Activated CD8-positive, alpha-beta memory T cell treated with anti-CD3 and anti-CD28 coated beads for 36 hours (primary cell): ENCODE measurements around the gene SORT1. TPM values are rescaled to one million over a fixed set of nuclear protein-coding genes. Genes with fewer than 3 reads are reported as not detected.

Experiments
- CTCF ChIA-PET: fragments of 350-600 bp; sonication (Branson Sonifier 250); formaldehyde crosslinking; loops from one replicate; lab custom pipeline; 2021; ENCODE audit warnings: antibody characterized with exemption; lab: Charles Lee
- POLR2A ChIA-PET: fragments of 350-600 bp; sonication (Branson Sonifier 250); formaldehyde crosslinking; loops from one replicate; lab custom pipeline; 2021; ENCODE audit warnings: antibody characterized with exemption; lab: Charles Lee
- total RNA-seq, 2 experiments: library from RNA; stranded (reverse); gene quantifications; one replicate each; pipeline ENCODE4 v1.2.3, GENCODE V29; 2021

SORT1 gene
- total RNA-seq, 2 experiments from 2014 or later = 2.7 to 3.1 TPM

DNA sequence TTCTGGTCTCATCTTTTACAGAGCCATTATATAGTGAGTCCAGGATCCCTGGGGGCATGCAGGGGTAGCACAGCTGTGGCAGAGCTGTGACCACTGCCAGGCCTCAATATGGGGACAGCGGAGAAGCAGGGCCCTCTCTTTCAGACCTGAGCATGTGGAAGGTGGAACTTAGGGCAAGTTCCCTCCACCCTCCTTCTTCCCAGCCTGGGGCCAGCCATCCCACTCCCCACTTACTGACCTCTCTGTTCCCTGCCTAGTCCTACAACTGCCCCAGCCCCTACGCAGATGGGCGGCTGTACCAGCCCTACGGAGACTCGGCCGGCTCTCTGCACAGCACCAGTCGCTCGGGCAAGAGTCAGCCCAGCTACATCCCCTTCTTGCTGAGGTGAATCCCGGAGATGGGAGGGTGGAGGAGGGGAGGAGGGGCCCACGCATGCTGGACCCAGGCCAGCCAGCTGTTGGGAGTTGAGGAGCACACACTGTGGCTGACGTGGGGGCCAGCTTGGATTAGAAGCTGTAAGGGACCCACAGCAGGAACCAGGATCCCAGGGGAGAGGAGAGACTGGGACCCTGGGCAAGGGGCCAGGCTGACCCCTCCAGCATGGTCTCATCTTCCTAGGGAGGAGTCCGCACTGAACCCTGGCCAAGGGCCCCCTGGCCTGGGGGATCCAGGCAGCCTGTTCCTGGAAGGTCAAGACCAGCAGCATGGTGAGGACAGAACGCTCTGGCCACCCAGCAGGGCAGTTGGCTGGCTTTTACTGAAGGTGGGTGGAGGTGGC lies 125.5 kb downstream of the SORT1 start:
- ChIA-PET CTCF (no interaction called here), POLR2A (no interaction called here)

DNA sequence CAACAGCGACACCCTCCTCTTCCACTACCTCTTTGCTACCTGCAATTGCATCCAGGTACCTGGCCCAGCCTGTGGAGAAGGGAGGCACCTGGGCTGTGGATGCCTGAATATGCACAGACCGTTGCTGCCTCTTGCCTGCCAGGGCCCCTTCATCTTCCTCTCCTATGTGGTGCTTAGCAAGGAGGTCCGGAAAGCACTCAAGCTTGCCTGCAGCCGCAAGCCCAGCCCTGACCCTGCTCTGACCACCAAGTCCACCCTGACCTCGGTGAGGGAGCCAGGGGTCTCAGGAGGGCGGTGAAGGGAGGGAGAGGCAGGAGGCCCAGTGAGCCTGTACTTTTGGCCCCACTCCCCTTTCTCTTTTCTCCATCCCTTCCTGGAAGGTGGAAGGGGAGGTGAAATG lies 126.3 kb downstream of the SORT1 start:
- ChIA-PET CTCF (no interaction called here), POLR2A (no interaction called here)

DNA sequence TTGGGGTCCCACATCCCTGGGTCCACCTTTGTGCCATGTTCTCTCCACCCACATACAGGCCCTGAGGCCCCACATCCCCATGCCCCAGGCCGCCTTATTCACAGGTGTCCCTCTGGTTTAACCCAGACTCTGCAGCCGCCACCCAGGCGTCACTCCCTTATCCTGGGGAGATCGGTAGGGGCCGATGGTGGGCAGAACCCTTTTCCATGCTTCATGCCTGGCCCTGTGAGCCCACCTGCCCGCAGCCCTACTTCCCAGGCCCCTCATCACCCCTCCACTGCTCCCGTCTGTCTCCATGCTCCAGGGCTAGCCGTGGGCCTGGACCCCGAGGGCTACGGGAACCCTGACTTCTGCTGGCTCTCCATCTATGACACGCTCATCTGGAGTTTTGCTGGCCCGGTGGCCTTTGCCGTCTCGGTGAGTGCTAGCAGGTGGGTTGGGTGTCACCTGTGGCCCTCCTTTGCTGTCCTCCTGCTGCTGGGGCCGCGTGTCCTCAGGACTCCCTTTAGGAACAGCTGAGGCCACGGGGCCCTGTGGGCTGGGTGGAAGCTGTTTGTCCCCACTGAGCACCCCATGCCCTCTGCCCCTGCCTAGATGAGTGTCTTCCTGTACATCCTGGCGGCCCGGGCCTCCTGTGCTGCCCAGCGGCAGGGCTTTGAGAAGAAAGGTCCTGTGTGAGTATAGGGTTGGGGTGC lies 126.9 kb downstream of the SORT1 start:
- ChIA-PET CTCF (no interaction called here), POLR2A (no interaction called here)

DNA sequence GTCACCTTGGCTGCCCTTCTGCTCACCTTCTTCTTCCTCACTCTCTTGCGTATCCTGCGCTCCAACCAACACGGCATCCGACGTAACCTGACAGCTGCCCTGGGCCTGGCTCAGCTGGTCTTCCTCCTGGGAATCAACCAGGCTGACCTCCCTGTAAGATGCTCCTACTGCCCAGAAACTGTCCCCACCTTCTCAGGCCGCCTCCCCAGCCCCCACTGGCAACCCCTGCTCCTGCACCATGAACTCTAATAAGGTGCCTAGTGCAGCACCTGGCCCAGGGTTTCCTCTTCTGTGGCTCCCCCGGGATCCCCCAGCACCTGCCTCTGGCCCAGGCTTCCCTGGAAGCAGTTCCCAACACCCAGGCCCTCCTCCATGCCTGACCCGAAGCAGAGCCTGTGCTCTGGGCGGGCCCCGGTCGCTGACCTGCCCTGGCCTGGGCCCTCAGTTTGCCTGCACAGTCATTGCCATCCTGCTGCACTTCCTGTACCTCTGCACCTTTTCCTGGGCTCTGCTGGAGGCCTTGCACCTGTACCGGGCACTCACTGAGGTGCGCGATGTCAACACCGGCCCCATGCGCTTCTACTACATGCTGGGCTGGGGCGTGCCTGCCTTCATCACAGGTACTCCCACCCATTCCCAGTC lies 127.6 kb downstream of the SORT1 start:
- ChIA-PET POLR2A (no interaction called here), CTCF (no interaction called here)

DNA sequence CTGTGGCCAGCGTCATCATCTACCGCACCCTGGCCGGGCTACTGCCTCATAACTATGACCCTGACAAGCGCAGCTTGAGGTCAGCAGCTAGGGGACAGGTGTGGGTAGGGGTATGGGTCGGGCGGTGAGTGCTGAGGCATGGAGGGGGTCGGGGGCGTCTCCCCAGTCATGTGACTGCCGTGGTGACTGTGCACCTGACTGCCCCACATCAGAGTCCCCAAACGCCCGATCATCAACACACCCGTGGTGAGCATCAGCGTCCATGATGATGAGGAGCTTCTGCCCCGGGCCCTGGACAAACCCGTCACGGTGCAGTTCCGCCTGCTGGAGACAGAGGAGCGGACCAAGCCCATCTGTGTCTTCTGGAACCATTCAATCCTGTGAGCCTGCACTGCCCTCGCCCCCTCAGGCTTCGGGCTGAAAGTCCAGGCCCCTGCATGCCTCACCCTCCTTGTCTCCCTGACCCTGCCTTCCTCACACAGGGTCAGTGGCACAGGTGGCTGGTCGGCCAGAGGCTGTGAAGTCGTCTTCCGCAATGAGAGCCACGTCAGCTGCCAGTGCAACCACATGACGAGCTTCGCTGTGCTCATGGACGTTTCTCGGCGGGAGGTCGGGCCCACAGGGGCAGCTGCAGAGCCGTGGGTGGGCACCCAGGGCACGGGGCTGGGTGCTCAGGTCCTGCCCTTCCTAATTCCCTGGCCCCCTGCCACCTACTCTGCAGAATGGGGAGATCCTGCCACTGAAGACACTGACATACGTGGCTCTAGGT lies 128.3 kb downstream of the SORT1 start:
- CTCF ChIA-PET = interaction anchor here (2.0 kb wide), 1 partner anchor 263 kb away, joined by 5 read pairs; no protein-coding TSS in a partner anchor
- POLR2A ChIA-PET = no interaction called here

DNA sequence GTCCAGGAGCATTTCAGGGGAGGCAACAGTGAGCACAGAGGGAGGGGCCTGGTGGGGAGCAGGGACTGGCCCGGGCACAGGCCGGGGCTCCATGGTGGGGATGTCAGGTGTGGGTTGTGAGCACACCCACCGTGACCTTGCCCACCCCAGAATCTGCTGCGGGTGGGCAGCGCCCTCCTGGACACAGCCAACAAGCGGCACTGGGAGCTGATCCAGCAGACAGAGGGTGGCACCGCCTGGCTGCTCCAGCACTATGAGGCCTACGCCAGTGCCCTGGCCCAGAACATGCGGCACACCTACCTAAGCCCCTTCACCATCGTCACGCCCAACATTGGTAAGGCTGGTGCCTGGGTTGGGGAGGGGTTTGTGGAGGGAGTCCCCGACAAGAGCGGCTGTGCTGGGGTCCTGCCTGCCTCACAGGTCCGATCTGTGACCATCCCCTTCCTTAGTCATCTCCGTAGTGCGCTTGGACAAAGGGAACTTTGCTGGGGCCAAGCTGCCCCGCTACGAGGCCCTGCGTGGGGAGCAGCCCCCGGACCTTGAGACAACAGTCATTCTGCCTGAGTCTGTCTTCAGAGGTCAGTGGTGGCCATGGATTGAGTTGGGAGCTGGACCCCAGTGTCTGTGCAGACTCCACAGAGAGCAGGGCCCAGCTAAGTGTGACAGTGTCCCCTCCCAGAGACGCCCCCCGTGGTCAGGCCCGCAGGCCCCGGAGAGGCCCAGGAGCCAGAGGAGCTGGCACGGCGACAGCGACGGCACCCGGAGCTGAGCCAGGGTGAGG lies 129.1 kb downstream of the SORT1 start:
- ChIA-PET POLR2A (no interaction called here), CTCF (interaction anchor here (2.0 to 6.4 kb wide), 2 partner anchors 10 to 264 kb away, joined by 5 to 24 read pairs; no protein-coding TSS in a partner anchor)

DNA sequence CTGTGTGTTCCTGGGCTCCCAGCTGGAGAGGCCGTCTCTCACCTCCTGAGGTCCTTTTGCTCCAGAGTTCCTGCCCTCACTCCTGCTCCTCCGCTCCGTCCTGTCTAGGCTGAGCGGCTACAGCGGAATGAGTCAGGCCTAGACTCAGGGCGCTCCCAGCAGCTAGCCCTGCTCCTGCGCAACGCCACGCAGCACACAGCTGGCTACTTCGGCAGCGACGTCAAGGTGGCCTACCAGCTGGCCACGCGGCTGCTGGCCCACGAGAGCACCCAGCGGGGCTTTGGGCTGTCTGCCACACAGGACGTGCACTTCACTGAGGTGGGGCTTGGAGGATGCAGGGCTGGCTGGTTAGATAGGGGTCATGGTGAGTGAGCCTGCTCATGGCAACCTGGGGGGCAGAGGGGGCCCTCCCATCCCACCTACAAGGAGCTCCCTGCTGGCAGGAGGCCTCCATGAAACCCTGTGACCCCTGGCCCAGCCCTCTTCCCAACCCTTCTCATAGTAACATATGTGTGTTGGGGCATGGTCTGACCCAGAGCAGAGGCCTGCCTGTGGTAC lies 129.9 kb downstream of the SORT1 start:
- POLR2A ChIA-PET = no interaction called here
- CTCF ChIA-PET = interaction anchor here (2.0 to 6.4 kb wide), 2 partner anchors 11 to 265 kb away, joined by 5 to 24 read pairs; no protein-coding TSS in a partner anchor

DNA sequence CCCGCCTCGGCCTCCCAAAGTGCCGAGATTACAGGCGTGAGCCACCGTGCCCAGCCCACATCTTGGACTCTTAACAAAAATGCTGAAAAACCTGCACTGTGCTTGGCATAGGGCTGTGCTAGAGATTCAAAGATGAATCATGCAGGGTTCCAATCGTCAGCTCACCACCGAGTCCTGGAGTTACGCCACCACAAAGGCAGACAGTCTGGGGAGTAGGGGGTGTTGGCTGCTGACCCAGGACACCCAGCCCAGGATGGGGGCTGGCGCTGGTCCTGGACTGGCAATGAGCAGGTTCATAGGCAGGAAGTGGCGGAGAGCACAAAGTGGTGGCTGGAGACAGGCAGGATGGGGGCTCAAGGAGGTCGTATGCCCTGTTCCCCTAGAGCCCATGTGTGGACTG lies 130.8 kb downstream of the SORT1 start:
- ChIA-PET CTCF (interaction anchor here (0.7 to 6.4 kb wide), 3 partner anchors 11 to 134 kb away, joined by 3 to 24 read pairs (median 4); no protein-coding TSS in a partner anchor), POLR2A (no interaction called here)

DNA sequence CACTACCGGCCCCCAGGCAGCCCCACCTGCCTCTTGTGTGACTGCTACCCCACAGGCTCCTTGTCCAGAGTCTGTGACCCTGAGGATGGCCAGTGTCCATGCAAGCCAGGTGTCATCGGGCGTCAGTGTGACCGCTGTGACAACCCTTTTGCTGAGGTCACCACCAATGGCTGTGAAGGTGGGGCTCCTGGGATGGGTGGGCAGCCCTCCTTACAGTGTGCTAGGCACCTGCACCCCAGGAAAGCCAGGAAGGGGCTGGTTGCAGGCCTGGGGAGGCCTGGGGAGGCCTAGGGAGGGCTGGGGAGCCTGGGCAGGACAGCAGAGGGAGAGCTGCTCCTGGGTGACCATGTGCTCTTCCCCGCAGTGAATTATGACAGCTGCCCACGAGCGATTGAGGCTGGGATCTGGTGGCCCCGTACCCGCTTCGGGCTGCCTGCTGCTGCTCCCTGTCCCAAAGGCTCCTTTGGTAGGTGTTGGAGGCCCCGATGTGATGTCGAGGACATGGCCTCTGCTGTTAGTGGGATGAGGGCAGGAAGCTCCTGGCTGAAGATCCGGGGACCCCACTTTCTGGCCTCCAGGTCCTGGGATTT lies 131.9 kb downstream of the SORT1 start:
- ChIA-PET CTCF (interaction anchor here (1.3 to 6.4 kb wide), 4 partner anchors 13 to 267 kb away, joined by 4 to 24 read pairs (median 14); partner anchors contain the start of gene SORT1), POLR2A (no interaction called here)

DNA sequence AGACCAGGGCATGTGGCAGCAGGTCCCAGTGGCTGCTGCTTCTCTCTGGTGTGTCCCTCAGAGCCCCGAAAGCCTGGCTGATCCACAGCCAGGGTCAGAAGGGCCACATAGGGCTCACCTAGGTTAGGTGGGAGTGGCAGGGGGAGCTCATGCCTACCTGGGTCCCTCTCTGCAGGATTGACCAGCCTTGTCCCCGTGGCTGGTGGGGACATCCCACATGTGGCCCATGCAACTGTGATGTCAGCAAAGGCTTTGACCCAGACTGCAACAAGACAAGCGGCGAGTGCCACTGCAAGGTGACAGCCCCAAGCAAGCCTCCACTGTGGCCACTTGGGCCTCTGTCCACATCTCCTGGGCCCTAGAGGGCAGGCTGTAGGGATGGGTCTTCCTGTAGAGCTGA lies 132.7 kb downstream of the SORT1 start:
- CTCF ChIA-PET = interaction anchor here (2.1 to 6.4 kb wide), 3 partner anchors 13 to 268 kb away, joined by 14 to 24 read pairs (median 14); partner anchors contain the start of gene SORT1
- POLR2A ChIA-PET = no interaction called here

DNA sequence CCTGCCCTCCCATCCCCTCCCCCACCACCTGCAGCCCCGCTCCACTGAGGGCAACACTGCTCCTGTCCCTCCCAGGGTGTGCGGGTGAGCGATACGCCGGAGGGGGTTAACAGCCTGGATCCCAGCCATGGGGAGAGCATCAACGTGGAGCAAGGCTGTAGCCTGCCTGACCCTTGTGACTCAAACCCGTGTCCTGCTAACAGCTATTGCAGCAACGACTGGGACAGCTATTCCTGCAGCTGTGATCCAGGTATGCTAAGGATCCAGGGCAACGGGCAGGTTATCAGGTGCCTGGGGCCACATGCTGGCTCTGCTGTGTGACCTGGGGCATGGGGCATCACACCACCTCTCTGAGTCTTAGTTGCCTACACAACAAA lies 133.4 kb downstream of the SORT1 start:
- POLR2A ChIA-PET = no interaction called here
- CTCF ChIA-PET = interaction anchor here (0.7 to 6.4 kb wide), 4 partner anchors 14 to 268 kb away, joined by 3 to 24 read pairs (median 14); partner anchors contain the start of gene SORT1

DNA sequence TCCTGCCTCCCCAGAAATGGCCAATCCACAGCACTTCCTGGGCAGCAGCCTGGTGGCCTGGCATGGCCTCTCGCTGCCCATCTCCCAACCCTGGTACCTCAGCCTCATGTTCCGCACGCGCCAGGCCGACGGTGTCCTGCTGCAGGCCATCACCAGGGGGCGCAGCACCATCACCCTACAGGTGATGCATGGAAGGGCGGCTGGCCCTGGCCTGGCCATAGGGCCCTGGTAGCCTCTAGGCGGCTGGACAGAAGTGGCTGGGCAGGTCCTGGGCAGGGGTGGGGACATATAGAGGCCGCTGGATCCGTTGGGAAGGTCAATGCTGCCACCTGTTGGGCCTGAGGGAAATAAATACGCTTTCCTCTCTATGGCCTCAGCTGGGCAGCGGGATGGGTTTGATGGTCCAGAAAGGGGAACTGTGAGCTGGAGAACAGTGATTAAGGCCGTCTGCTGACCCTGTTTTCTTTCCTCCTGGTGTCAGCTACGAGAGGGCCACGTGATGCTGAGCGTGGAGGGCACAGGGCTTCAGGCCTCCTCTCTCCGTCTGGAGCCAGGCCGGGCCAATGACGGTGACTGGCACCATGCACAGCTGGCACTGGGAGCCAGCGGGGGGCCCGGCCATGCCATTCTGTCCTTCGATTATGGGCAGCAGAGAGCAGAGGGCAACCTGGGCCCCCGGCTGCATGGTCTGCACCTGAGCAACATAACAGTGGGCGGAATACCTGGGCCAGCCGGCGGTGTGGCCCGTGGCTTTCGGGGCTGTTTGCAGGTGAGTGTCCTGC lies 133.9 kb downstream of the SORT1 start:
- ChIA-PET POLR2A (no interaction called here), CTCF (interaction anchor here (0.7 to 6.4 kb wide), 4 partner anchors 15 to 269 kb away, joined by 3 to 24 read pairs (median 14); partner anchors contain the start of gene SORT1)

DNA sequence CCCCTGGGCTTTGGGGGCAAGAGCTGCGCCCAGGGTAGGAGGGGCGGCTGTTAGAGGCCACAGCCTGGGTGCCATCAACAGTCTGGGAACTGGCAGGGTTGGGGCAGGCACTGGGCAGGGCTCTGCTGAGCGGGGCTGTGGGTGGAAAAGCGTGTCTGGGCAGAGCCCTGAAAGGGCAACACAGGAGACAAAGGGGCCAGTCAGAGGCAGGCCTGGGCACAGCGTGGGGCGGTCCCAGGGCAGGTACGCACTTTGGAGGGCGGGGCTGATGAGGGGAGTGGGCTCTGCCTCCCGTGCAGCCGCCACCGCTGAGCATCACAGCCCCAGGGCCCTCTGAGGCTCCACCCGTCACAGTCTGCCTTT lies 134.5 kb downstream of the SORT1 start:
- CTCF ChIA-PET = interaction anchor here (1.6 to 6.4 kb wide), 3 partner anchors 15 to 269 kb away, joined by 5 to 24 read pairs (median 14); no protein-coding TSS in a partner anchor
- POLR2A ChIA-PET = no interaction called here

DNA sequence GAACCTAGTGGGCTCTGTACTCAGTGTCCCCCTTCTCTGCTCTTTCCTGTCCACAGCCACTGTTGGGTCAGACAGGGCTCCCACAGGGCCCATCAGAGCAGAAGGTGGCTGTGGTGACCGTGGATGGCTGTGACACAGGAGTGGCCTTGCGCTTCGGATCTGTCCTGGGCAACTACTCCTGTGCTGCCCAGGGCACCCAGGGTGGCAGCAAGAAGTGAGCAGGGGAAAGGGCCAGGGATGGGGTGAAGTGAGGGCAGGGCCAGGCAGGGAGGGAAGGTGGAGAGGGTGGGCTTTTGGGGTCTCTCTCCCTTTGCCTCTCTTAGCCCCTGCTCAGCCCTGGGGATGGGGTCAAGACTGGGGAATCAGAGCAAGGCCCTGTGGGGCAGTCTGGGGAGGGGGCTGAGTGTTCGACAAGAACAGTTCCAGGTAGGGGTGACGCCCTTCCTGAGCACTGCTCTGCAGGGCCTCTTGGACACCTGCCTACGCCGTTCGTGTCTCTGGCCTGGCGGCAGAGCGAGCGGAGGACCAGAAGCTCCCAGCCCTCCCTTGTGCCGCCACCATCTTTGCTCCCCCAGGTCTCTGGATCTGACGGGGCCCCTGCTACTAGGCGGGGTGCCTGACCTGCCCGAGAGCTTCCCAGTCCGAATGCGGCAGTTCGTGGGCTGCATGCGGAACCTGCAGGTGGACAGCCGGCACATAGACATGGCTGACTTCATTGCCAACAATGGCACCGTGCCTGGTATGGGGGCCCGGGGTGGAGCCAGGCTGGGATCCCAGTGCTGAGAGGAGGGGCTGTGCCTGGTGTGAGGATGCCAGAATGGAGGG lies 135.3 kb downstream of the SORT1 start:
- ChIA-PET POLR2A (interaction anchor here (0.6 kb wide), 1 partner anchor 18 kb away, joined by 3 read pairs; no protein-coding TSS in a partner anchor), CTCF (interaction anchor here (1.6 to 6.4 kb wide), 2 partner anchors 16 to 270 kb away, joined by 5 to 24 read pairs; no protein-coding TSS in a partner anchor)

DNA sequence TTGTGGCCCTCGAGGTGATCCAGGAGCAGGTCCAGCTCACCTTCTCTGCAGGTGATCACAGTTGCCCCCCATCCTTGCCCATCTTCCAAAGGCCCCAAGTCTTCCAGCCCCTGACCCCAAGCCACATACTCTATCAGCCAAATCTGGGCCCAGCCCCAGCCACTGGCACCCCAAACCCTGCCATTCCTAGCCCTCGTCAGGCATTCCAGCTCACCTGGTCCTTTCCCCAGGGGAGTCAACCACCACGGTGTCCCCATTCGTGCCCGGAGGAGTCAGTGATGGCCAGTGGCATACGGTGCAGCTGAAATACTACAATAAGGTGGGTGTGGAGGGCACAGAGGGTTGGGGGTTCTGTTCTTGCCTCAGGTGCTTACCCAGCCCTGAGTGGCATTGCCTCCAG lies 136.1 kb downstream of the SORT1 start:
- ChIA-PET CTCF (interaction anchor here (1.6 kb wide), 1 partner anchor 271 kb away, joined by 5 read pairs; no protein-coding TSS in a partner anchor), POLR2A (no interaction called here)

DNA sequence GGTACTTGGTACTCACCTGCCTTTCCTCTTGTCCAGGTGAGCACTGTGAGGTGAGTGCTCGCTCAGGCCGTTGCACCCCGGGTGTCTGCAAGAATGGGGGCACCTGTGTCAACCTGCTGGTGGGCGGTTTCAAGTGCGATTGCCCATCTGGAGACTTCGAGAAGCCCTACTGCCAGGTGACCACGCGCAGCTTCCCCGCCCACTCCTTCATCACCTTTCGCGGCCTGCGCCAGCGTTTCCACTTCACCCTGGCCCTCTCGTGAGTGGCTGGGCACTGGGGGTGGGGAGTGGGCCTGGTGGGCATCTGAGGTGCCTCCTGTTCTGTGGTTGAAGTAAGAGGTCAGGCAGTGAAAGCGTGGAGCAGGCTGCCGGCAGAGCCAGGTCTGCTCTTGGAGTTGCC lies 136.7 kb downstream of the SORT1 start:
- POLR2A ChIA-PET = no interaction called here
- CTCF ChIA-PET = no interaction called here
